ENCODE data around the gene ALDH1B1. TPM values are rescaled to one million over a fixed set of nuclear protein-coding genes. Genes with fewer than 3 reads are reported as not detected.

Gene ALDH1B1
- total RNA-seq, 2 donors from 2014 or later: 195 to 229 TPM

- ATAC-seq (ENCODE audit: insufficient number of reproducible peaks, low FRiP score, low read depth): no peak
Measured at GRCh38 chr9:38435521-38435920, 43.0 kb downstream of the ALDH1B1 start.

GRCh38 chr9:38436708-38437107 is 44.2 kb downstream of the ALDH1B1 start:
- ATAC-seq (ENCODE audit: insufficient number of reproducible peaks, low FRiP score, low read depth) (no peak), DNase-seq (ENCODE audit: low spot score) (no peak)
- no peaks in the 10 kb centered on the region for H3K27me3 ChIP-seq (replicated peaks; ENCODE audit: insufficient read depth)
- no peaks in the 10 kb centered on the region for H3K4me1 ChIP-seq (ENCODE audit: control insufficient read depth in 1 of 2, low read depth in 2 of 2)
- H3K27ac ChIP-seq: no peak overlapping the region
- no peak for TF ChIP-seq CTCF (IDR thresholded peaks at IDR 0.05)
- no peak overlapping the region for H3K4me3 ChIP-seq
- no peaks in the 10 kb centered on the region for H3K9me3 ChIP-seq
- H3K36me3 ChIP-seq: no peaks in the 10 kb centered on the region

More at GRCh38 chr9:38435521-38435920, 43.0 kb downstream of the ALDH1B1 start:
- Histone ChIP-seq H3K4me3 (no peak overlapping the region), H3K27ac (no peak overlapping the region), H3K27me3 (replicated peaks; ENCODE audit: insufficient read depth) (no peaks in the 10 kb centered on the region), H3K36me3 (no peaks in the 10 kb centered on the region), H3K4me1 (ENCODE audit: control insufficient read depth in 1 of 2, low read depth in 2 of 2) (no peaks in the 10 kb centered on the region), H3K9me3 (no peaks in the 10 kb centered on the region)
- no peak for TF ChIP-seq CTCF (IDR thresholded peaks at IDR 0.05)
- DNase-seq (ENCODE audit: low spot score): no peak

GRCh38 chr9:38437193-38437823 is 44.8 kb downstream of the ALDH1B1 start:
- DNase-seq (ENCODE audit: low spot score) (no peak), ATAC-seq (ENCODE audit: insufficient number of reproducible peaks, low FRiP score, low read depth) (no peak)
- Histone ChIP-seq H3K4me1 (ENCODE audit: control insufficient read depth in 1 of 2, low read depth in 2 of 2) (no peaks in the 10 kb centered on the region), H3K27me3 (replicated peaks; ENCODE audit: insufficient read depth) (no peaks in the 10 kb centered on the region), H3K9me3 (no peaks in the 10 kb centered on the region), H3K36me3 (no peaks in the 10 kb centered on the region), H3K27ac (no peak overlapping the region), H3K4me3 (no peak overlapping the region)
- no peak for TF ChIP-seq CTCF (IDR thresholded peaks at IDR 0.05)

- H3K36me3 ChIP-seq: no peaks in the 10 kb centered on the region
- TF ChIP-seq CTCF (IDR thresholded peaks at IDR 0.05): no peak
- no peaks in the 10 kb centered on the region for H3K4me1 ChIP-seq (ENCODE audit: control insufficient read depth in 1 of 2, low read depth in 2 of 2)
- DNase-seq (ENCODE audit: low spot score) (no peak), ATAC-seq (ENCODE audit: insufficient number of reproducible peaks, low FRiP score, low read depth) (no peak)
- no peaks in the 10 kb centered on the region for H3K9me3 ChIP-seq
- no peaks in the 10 kb centered on the region for H3K27me3 ChIP-seq (replicated peaks; ENCODE audit: insufficient read depth)
- no peak overlapping the region for H3K4me3 ChIP-seq
- H3K27ac ChIP-seq: no peak overlapping the region
Measured at GRCh38 chr9:38439291-38439915, 46.9 kb downstream of the ALDH1B1 start.

- no peaks in the 10 kb centered on the region for H3K27me3 ChIP-seq (replicated peaks; ENCODE audit: insufficient read depth)
- H3K4me1 ChIP-seq (ENCODE audit: control insufficient read depth in 1 of 2, low read depth in 2 of 2): no peaks in the 10 kb centered on the region
- no peak overlapping the region for H3K4me3 ChIP-seq
- no peak for TF ChIP-seq CTCF (IDR thresholded peaks at IDR 0.05)
- no peaks in the 10 kb centered on the region for H3K9me3 ChIP-seq
- DNase-seq (ENCODE audit: low spot score): no peak
- no peak for ATAC-seq (ENCODE audit: insufficient number of reproducible peaks, low FRiP score, low read depth)
- H3K36me3 ChIP-seq: no peaks in the 10 kb centered on the region
- H3K27ac ChIP-seq: no peak overlapping the region
Measured at GRCh38 chr9:38439916-38440301, 47.4 kb downstream of the ALDH1B1 start.

Data from thoracic aorta (tissue), 2 donors.